HG03565 (cell line): ENCODE data around the gene CDH2.

Experiments
- ATAC-seq: cut with Tn5 transposase; IDR thresholded peaks from one replicate; pipeline ENCODE4 v1.9.1; 2021; ENCODE audit warnings: mild to moderate bottlenecking, moderate library complexity; ENCODE audit not compliant: unreplicated experiment

Gene CDH2

DNA sequence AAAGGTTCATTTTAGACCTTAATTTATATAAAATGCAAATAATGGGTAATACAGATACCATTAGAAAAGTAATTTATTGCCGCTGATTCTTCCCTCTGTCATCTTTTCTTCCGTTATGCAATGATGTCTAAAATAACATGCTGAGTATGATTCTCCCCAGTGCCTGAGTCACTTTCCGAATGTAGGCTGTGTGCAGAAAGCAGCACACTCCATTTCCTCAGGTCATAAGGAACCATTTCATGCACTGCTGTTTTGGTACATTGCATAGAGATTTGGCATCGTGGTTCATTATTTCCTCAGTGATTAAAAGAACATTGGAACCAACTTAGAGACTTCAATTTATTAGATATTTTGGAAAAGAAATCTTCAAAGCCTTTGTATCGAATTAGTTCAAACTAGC lies 173.5 kb downstream of the CDH2 start:
- no peak for ATAC-seq

DNA sequence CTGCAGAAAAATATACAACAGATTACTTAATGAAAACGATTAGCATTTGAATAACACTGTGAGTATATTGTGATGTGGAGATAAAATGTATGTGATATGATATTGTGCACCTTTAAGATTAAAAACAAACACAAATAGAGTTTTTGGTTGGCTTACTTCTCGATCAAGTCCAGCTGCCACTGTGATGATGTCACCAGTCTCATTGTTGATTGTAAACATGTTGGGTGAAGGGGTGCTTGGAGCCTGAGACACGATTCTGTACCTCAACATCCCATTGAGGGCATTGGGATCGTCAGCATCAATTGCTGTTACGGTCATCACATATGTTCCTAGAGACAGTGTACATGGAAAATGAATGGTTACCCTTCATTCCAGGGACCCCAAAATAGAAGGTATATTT lies 174.1 kb downstream of the CDH2 start:
- ATAC-seq = no peak

DNA sequence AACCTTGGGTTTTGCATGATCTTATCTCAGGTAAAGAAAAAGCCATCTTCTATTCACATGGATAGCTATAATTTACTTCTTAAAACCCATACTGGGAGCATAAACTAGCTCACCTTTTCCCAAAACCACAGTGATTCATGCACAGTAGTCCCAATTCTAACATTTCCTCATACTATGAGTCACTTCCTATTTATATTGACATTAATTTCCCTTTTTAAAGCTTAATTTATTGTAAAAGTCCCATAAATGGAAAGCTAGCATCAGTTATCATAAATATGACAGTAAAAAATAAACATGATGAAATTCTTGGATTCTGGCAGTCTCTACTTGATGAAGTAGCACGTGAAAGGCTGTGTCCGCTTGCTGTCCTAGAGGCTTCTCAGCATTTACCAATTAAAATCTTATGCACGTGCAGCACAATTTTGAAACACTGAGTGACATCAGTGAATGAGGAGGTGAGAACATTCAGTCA lies 180.1 kb downstream of the CDH2 start:
- no peak for ATAC-seq

DNA sequence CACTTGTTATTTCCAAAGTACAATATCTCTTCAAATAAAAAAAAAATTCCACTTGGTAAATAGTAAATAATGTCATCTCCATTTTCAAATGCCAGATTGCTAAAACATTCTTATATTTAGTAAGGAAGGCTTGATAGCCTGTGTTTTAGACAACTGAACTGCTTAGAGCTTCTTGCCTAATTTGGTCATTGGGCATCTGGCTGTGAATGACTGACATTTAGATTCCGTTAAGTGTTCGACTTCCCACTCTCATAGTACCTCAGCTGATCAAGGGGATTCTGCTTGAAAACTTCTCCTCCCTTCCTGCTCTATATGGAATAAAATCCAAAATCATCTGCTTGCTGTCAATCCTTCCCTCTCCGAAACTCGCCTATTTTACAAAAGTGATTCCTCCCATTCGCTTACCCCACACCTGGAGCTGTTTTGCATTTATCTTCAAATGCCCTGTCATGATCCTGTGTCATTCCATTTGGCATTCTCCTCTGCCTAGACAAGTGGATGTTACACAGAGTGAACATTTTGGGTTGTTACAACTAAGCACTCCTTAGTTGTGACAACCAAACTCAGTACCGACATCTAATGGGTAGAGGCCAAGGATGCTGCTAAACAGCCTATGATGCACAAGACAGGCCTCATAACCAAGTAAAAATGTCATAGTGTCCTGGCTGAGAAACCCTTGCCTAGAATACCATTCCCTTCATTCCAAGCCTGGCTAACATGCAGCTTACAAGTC lies 181.0 kb downstream of the CDH2 start:
- no peak for ATAC-seq

DNA sequence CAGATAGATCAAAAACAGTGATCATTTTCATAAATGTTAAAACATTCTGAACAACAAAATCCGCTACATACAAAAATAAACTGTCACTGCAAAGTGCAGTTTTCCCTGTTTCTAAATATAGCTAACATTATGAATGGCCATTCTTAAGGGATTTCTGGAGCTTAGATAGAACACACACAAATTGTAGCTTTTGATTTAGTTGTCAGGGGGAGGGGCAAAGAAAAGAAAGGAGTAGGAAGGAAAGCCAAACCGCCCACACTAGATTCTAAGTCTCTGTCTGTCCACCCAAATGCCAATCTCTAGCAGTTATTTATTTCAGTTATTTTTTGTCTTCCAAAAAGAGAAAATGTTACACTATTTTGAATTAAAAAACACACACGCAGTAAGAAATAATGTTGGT lies 182.4 kb downstream of the CDH2 start:
- no peak for ATAC-seq

DNA sequence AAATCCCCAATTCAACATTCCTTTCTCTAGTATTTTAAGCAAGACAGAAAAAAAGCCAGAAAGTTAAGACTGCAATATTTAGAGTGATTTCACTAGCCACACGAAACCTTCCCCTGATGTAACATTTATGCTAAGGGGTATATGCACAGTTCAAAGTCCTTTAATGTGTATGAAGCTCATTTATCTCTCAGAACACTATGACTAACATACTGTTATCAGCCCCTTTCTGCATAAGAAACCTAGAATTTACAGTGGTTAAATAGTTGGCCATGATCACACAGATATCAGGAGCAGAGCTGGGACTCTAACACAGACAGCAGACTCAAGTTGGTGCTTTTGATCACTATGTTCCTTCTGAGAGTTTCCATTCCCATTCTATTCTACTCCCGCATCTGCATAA lies 185.5 kb downstream of the CDH2 start:
- no peak for ATAC-seq

DNA sequence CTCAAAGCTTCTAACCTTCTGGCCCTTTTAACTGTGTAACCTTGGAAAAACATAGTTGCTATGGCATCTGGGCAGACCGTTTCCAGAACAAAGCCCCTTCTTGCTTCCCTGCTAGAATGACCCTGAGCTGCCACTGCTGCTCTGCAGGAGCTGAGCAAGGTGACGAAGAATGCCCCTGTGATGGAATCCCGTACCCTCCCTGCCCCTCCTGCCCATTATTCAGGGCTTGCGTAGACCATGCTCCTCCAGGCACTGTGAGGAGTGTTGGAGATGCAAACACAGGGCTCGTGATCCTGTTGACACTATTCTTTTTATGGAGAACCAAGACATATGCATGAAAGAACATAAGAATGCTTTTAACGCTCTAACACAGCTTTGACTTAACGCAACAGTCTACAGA lies 191.1 kb downstream of the CDH2 start:
- no peak for ATAC-seq

DNA sequence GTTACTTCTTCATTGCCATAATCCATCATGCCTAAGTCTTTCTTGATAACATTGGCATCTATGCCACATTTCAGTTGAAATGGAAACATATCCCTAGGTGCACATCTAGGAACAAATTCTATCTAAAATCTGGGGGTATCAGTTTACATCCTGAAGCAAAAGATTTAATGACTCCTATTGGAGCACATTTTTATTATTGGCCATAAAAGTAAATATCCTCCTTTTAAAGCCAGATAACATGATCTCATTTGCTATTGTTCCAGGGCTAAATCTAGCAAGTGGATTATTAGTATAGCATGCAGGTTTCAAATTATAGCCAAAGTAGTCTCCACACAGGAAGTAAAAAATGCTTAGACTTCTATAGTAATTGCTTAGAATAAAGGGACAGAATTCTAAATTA lies 193.2 kb downstream of the CDH2 start:
- no peak for ATAC-seq

DNA sequence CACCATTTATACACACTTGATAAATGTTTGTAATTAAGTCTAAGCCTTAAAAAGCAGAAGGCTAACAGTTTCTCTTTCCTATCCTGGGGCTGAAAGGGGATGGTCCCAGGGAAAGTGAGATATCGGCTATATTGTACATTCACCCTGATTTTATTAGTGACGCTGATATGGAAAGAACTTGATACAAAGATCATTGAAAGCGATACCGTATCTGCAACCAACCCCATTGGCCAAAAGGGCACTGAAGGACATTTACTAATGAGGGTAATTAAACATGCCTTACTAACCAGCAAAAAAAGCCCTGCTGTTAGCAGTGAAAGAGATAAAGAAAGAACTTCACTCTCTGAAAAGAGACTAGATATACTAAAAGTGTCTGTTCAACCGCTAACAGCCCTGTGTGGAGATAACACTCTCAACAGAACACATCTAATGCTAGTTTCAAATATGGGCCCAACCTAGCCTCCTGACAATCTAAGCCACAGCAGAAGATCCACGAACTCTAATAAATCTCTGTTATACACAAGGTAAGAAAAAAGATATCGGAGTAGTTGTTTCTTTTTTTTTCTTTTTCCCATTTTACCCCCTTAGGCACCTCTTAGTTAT lies 200.0 kb downstream of the CDH2 start:
- ATAC-seq = no peak

DNA sequence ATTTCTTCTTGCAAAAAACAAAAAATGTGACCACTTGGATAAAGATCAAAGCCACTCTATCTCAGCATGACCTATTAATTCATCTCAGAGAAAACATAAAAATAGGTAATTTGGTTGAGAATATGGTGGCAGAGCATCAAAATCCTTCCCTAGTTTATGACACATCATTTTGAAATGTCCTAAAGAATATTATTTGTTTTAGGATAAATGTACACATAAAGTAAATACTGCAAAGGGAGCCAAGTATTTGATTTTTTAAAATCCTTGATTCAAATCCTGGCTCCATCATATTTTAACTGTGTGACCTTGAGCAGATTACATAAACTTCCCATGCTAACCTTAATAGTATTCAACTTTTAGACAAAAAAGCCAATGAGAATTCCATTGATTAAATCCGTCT lies 206.6 kb downstream of the CDH2 start:
- ATAC-seq = no peak

DNA sequence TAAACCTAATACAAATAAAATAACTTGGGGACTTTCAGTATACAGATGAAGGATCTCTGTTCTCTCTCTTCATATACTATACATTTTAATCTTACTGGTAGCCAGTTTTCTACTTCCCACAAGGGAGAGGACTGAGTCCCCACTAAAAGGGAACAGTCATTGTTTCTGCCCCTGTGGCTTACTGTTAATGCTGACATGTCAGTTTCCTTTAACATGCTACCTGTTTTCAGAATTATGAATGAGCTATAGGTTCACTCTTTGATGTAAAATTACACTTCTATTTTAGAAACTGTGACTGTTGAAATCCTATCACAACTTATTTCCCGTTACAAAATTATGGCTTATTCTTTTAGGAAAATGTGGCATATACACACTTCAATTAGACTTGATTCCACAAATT lies 207.7 kb downstream of the CDH2 start:
- no peak for ATAC-seq

DNA sequence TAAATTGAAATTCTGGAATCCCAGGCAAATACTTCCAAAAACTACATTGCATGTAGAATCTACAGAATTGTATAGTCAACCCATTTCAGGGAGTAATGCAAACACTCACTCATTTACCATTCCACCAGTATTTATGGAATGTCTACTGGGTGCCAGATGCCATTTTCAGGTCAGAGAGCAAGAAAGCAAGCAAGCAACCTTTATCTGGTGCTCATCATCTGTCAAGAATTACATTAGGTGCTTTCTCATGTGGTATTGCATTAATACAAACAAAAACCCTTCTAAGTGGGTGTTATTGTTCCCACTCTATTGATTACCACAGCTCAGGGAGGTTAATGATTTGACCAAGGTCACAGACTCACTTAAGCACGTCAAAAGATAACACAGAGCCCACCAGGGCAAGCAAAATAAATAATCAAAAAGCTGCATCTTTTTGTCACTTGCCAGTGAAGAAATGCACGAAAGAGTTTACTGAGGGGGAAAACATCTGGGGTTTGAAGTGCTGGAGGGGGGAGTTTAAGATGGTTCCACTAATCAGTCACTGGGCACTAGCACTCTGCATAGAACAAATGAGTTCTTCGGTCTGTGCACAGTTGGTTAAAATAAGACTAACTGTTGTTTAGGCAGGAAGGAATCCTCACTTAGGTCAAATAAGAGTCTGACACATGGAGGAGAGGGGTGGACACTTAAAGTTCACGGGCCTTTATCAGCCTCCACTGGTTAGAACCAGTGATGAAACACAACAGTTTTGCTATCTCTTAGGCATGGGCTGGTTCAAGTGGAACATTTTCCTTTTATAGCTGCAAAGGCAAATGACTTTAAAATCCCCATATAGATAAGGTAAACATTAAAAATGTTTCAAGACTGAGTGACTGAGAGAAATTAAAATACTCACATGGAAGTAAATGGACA lies 208.8 kb downstream of the CDH2 start:
- ATAC-seq = no peak

DNA sequence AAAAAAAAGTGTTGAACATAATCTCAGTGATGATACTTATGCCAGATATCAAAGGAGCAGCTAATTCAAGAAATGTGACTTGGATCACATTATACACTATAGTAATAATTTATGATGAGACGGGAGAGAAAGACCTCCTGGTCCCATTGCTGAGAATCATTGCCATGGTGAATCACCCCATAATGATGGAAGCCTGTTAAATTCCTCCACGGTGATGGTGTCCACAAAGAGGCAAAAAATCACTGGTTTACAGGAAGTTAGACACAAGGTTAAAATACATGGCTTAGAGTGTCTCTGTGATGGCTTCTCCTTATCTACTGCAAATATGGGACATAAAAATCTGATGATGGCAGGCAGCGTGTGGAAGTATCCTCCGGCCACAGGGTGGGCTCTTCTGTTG lies 210.0 kb downstream of the CDH2 start:
- ATAC-seq = no peak

DNA sequence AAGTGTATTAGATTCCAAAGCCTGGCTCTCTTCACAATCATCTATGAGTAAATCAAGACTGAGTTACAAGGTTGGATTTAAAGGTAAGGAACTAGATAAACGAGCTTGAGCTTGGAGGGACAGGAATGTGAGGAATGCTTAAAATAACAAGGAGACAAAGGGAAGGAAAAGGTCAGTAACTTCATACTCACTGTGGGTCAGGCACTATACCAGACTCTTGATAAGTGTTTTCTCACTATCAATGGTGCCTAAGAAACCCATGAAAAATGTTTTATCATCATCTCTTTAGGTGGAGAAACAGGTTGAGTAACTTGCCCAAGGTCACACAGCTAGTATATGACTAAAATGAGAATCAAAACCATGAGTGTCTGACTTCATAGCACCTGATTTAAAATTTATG lies 212.1 kb downstream of the CDH2 start:
- ATAC-seq = no peak

DNA sequence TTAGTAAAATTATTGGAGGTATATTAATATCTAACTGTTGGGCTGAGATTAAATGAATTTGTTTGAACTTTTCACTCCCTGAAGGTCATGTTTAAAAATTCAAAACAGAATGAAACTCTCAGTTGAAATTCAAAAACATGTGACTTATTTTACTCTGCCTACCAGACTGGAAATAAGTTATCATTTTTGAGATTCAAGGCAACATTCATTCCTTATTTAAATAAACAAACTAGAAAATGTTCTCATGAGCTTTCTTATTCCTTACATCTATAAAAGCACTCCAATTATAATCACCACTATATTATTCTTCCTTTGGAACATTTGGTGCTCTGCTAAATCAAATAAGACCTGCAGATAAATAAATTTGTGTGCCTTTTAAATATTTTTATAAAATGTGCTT lies 217.8 kb downstream of the CDH2 start:
- no peak for ATAC-seq

DNA sequence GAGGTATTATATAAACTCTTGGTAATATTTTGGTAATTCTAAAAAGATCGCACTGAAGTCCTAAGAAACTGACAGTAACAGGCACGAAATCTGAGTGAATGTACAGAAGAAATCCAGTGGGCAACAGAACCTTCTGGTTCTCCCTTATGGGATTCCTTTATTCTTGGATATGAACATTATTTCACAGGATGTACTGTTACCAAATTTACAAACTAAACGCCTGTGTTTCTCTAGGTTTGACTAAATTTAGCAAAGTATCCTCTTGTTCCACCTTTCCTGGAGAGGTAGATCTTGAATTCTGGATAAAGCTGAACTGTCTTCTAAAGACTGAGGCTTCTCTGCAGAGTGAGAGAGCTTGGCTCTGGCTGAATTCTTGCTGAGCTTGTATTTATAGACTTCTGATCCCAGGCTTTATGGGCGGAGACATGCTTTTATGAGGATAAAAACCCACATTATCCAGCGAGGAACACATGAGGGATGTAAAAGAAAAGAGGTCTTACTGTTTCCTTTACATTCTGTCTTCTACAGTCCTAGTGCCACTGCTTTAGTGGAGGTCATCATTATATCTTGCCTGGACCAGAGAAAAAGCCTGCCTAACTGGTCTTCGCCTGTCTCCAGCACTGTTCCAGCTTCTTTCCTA lies 220.8 kb downstream of the CDH2 start:
- no peak for ATAC-seq

DNA sequence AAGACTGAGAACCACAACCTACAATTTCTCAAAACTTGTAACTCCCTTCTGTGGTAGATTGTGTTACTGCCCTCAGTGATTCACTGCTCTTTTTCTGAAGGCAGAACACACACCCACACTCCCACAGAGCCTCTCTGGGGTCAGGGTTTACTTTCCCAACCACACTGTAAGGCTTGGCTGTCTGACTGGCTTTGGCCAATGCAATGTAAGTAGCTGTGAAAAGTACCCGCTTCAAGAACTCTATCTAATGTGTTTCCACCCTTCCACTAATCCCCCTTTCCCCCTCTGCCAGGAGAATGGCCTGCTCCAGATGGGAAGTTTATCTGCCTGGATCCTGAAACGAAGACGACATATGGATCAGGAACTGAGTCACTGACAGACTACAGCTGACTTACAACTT lies 222.7 kb downstream of the CDH2 start:
- ATAC-seq = no peak

DNA sequence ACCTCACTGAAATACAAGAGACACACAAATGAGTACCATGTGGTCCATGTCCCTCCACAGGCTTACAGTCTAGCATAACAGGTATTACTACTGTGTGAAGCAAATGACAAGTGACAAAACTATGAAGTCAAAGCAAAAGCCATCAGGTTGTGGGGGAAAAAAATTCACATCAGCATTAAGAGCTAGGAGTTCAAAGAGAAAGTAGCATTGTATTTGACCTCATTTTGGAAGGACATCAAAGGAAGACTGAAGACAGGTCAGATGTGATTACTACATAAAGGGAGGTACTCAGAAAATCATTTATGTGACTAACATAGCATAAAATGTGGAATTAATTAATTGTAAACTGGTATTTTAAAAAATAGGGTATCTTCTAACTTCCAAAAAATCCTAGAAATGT lies 224.2 kb downstream of the CDH2 start:
- no peak for ATAC-seq

DNA sequence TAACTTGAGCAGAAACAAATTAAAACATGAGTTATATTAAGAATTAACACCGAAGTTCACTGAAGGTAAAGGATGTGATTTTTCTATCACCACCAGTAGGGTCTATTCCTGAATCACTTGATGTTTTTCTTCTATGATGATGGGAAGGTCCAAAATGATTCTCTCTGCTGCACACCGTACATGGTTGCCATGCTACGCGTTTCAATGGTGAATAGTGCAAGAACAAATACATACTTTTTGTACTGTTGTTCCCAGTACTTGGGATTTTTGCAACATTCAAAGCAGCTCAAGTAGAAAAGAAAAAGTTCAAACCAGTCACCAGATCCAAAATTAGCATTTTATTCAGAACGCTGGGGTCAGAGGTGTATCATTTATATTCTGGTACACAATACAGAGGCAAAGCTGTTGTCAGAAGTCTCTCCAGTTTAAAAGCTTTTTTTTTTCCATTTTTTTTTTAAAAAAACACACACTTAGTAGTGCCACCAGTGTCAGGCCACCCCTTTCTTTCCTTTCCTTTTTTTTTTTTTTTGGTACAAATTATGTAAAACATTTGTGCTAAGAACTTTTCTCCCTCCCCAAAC lies 226.2 kb downstream of the CDH2 start:
- ATAC-seq = no peak

DNA sequence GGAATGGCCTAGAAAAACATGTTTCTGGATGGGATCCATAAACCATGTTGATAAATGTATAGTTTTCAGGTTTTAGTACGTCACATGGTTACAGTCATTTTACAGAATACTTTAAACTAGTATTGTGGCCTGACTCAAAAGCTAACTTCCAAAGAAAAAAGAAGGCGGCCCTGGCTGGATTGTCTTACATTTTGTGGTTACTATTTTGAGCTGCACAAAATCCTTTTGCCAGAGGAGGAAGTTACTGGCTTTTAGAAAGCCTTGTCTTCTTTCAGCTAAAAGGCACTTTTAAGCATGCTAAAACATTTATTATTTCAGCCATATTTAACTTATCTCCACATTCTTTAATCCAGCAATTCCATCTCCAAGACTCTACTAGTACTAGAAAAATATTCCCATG lies 227.9 kb downstream of the CDH2 start:
- no peak for ATAC-seq

DNA sequence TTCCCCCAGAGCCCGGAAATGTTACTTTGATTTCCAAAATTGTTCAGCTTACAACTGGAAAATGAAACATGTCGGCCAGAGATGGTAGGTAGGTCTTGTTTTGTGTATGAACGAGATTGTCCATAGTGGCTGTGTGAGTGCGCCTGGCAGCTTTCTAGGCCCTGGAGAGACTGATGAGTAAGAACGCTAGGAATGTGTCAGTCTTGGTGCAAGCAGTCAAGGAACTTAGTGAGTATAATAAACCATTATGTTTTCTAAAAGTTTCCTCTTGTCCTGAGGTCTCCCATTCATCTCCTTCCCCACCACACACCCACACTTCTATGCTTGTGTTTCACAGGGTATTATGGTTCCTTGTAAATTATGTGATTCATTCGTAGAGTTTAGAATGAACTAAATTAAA lies 234.2 kb downstream of the CDH2 start:
- ATAC-seq = no peak
